Erythroblast (primary cell): Measurements from ENCODE around the gene MTOR.

Experiments
- DNase-seq, 2 experiments: peaks; one replicate each; lab custom pipeline; 2025; lab: John Stamatoyannopoulos, UW
- GATA1 ChIP-seq: IDR thresholded peaks from 2 replicates; pipeline ENCODE4 v1.6.1; 2011; ENCODE audit warnings: low read depth, mild to moderate bottlenecking, control low read depth, low read length, moderate library complexity
- POLR2A ChIP-seq: IDR thresholded peaks from 2 replicates; pipeline ENCODE4 v1.6.1; 2011; ENCODE audit warnings: mild to moderate bottlenecking, low read length

MTOR gene

GRCh38 chr1:11266268-11267074, 4.1 kb upstream of the MTOR start:
- TF ChIP-seq POLR2A (no peak), GATA1 (no peak)
- DNase-seq, result no peak

DNA sequence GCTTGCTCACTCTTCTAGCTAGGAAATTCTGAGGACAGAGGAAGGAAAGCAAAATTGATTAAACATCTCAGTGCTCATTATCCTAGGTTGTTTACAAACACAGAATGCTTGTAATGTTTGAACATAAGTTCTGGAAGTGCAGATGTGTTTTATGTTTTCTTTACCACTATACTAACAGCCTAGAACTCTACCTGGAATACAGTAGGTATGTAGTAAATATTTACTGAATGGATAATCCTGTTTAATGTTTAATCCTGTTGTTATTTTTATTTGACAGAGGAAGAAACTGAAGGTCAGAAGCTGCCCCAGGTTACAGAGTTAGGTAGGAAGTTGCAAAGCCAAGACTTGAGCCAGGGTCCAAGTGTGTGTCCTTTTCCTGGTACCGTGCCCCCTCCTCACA, 6.1 kb downstream of the MTOR start:
- DNase-seq, result no peak
- TF ChIP-seq POLR2A, result no peak
- TF ChIP-seq GATA1, result no peak

DNA sequence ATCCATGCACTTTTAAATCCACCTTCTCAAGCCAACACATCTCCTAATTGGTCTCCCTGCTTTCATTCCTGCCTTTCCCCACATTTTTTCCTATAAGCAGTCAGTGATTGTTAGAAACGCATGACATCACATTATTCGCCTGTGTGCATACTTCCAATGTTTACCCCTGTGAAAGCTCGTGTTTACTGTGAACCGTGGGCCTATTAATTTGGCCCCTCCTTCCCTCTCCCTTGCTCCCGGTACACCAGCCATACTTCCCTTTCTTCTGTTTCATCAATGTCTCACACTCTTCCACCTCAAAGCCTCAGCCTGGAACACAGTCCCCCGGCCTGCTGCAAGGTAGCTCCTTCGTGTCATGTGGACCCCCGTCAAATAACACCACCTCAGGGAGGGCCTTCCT, 9.1 kb downstream of the MTOR start:
- TF ChIP-seq POLR2A, result no peak
- TF ChIP-seq GATA1, result no peak
- no peak for DNase-seq

DNA sequence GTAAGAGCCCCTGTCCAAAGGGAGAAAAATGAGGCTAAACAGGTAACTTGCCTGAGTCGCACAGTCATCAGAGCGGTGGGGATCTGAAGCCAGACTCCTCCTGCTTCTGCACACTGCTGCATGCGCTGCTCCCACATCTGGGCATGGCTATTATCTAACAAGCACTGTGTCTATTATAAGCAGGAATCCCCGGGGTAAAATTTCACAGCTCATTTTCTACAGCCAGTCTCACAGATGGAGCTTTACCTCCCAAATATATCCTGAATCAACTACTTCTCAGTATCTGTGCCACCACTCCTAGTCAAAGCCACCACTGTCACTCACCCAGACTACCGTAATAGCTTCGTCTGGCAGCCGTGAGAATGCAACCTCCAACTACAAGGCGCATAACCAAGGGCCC, 9.8 kb downstream of the MTOR start:
- no peak for DNase-seq
- no peak for TF ChIP-seq GATA1
- TF ChIP-seq POLR2A, result no peak

DNA sequence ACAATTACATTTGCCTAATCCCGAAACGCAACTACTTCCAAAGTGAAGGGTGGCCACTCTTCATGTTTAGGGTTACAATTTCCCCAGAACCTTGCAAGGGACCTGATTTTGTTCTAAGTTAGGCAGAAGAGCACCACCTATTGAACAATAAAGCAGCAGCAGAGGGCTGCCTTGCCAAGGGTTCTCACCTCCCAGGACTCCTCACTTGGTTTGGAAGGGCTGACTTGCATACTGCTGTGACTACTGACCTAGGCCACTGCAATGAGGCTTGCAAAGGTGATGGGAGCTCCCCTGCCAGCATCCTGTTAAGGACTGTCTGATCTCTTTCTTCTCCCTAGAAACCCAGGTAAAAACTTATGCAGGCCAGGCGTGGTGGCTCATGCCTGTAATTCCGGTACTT, 14.2 kb downstream of the MTOR start:
- TF ChIP-seq GATA1, result no peak
- no peak for TF ChIP-seq POLR2A
- DNase-seq, result no peak

- no peak for DNase-seq
- TF ChIP-seq POLR2A, result no peak
- no peak for TF ChIP-seq GATA1
Observed at GRCh38 chr1:11245904-11246719, 16.2 kb downstream of the MTOR start.

DNA sequence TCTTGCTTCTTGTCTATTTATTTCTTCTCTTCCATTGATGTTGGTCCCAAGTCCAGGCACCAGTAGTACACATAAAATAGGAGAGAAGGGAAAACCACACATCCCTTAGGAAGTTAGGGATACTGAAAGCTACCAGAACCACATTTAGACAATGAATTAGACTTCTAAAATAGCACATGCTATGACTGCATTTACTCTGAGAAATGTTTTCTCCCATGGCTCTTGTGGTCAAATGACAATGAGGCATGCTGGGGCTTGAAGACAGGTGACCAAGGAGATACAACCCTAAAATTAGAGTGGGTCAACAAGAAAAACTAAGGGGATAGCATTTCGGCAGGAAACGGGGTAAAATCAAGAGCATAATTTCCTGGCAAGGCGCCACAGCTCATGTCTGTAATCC, 17.1 kb downstream of the MTOR start:
- TF ChIP-seq GATA1 (no peak), POLR2A (no peak)

GRCh38 chr1:11238311-11238710, 24.0 kb downstream of the MTOR start:
- TF ChIP-seq GATA1 (no peak), POLR2A (no peak)
- DNase-seq, result no peak

More for the DNA sequence above, 17.1 kb downstream of the MTOR start:
- no peak for DNase-seq

DNA sequence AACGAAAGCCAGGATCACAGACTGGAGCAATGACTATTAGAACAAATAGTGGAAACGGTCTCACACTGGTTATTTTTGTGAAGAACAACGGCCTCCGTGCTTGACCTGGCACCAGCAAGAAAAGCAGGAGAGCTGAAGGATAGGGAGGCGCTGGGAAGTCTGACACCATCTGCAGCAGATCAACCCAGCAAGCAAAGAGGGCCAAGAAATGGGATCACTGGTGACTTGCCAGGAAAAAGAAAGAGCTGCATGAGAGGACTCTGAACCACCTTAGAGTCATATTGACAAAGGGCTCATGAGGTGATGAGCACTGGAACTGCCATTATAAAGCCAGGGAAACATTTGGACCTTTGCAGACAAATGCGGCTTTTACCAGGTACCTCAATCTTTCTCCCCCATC, 25.0 kb downstream of the MTOR start:
- TF ChIP-seq GATA1, result no peak
- no peak for TF ChIP-seq POLR2A
- DNase-seq, result no peak

DNA sequence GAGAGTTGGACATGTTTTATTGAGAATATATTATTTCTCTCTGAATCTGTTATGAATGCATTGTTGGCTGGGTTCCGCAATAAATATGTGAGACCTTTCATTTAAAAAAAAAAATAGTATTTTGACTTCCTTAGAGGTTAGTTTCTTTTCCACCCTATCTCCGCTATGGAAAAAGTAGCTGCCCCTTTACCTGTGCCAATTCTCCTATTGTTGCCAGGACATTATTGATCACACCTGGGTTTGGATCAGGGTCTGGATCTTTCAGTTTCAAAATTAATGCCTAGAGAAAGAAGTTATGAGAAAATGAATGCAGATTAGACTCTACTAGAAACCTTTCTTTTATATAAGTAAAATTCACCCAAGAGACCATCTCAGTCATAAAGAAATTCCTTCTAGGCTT, 29.1 kb downstream of the MTOR start:
- DNase-seq, result no peak
- no peak for TF ChIP-seq GATA1

GRCh38 chr1:11229203-11229602, 33.1 kb downstream of the MTOR start:
- no peak for DNase-seq

DNA sequence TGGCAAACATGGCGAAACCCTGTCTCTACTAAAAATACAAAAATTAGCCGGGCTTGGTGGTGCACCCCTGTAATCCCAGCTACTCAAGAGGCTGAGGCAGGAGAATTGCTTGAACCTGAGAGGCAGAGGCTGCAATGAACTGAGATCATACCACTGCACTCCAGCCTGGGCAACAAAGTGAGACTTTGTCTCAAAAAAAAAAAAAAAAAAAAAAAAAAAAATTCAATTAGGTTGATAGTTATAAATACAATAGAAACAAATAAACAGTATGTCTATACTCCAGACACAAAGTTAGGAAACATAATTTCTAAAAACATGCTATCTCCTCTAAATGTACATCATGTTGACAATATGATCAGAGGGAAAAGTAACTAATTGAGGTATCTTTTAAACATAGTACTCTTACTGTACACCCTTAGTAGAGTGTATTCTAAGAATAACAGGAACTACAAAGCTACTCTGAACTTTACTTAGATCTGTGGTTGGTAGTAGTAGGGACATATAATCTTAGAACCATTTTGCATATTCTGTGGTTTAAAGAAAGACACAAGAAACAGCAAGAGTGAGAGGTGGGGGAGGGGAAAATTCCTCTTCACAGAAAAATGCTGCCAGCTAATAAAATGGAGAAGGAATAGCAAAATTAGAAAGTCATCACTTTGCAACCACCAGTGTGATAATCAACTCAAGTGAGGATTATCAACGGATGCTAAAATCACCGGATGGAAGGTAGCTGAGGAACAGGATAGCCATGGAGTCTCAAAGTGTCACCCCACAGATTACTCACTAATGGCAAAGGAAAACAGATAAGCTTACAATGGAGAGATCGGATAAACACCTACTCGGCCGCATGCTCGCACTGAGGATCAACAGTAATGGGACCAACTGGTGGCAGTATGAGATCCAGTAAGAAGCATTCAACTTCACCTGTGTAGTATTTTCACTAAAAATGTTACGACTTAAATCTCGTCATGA, 35.0 kb downstream of the MTOR start:
- no peak for TF ChIP-seq POLR2A
- TF ChIP-seq GATA1, result no peak
- DNase-seq, result no peak

More at GRCh38 chr1:11229203-11229602, 33.1 kb downstream of the MTOR start:
- TF ChIP-seq POLR2A, result no peak
- no peak for TF ChIP-seq GATA1

DNA sequence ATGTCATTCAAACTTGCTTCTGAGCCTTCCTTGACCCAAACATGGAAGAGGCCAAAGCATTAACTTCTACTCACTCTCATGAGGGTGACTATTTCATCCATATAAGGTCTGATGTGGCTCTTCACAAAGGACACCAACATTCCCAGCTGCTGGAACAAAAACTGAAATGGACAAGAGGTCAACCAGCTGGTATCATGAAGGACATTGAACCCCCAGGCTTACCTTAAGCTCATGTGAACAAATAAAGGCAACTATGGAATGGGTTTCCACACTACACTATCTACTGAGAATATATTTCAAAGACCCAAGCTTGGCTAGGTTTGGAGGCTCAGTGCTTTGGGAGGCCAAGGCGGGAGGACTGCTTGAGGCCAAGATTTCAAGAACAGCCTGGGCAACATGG, 46.3 kb downstream of the MTOR start:
- TF ChIP-seq POLR2A (no peak), GATA1 (no peak)

More for the DNA sequence above, 46.3 kb downstream of the MTOR start:
- DNase-seq, result no peak
